GM12878 (cell line): Measurements from ENCODE around the gene TRIM54.

Experiments
- EP300 ChIP-seq, 2 experiments: fragments of 150-350 bp in 1 of 2; IDR thresholded peaks; 2 replicates each; pipeline ENCODE4 v1.6.1; 2011 to 2012; ENCODE audit warnings: low read depth in 2 of 2, low read length in 2 of 2, borderline replicate concordance in 1 of 2, improper control_type of control experiment in 1 of 2, inconsistent platforms in 1 of 2; ENCODE audit not compliant: control insufficient read depth in 1 of 2
- YY1 ChIP-seq: IDR thresholded peaks from 2 replicates; pipeline ENCODE4 v1.6.1; 2011; ENCODE audit warnings: low read depth, mild to moderate bottlenecking, low read length

DNA sequence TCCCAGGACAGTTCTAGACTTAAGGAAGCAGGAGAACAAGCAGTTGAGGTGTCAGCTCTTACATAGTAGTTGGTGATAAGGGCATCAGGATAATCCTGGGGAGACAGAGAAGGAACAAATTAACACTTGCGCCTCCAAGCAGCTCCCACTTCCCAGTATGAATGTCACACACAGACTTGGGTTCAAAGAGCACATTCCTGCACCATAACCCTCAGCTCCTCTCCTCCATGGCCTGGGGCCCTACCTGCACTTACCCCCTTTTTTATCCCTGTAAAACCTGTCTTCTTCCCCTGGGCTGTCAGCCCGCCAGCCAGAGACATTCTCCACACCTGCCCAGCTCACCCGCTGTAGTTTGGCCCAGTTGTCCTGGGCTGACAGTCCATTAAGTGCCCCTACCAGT is 29.9 kb downstream of the TRIM54 start:
- TF ChIP-seq EP300 (IDR thresholded peaks at IDR 0.05; ENCODE audit: borderline replicate concordance in 1 of 2, control insufficient read depth in 1 of 2, low read depth in 2 of 2, low read length in 2 of 2) (no peak), YY1 (no peak)
